ENCODE data around the gene CD2. TPM values are rescaled to one million over a fixed set of nuclear protein-coding genes. Genes with fewer than 3 reads are reported as not detected.
A peak's percentile ranks its signal among the peaks of the same experiment; 100 is the strongest.

Gene CD2
- total and polyA plus RNA-seq, 3 experiments from 2014 or later: 353 to 440 (median 364) TPM

- ChIA-PET CTCF (interaction anchor here (1.4 to 6.0 kb wide), 4 partner anchors 11 to 67 kb away, joined by 6 to 41 read pairs (median 16); partner anchors contain the start of gene CD2), POLR2A (interaction anchor here (1.1 to 11.9 kb wide), 3 partner anchors 11 to 51 kb away, joined by 3 to 233 read pairs (median 9); partner anchors contain the start of gene CD2)
- peaks cover 70% of the 10 kb centered on the region for H3K4me1 ChIP-seq (ENCODE audit: insufficient read depth, low read length)
- peaks cover 0 to 10% (median 4%) of the 10 kb centered on the region in 3 donors for H3K36me3 Mint-ChIP-seq
- H3K4me1 Mint-ChIP-seq: peaks cover 82 to 99% (median 98%) of the 10 kb centered on the region in 3 donors
- H3K4me3 ChIP-seq (ENCODE audit: low read length): peak overlapping the region; percentile 40
- DNase-seq: no peak
- H3K27me3 ChIP-seq (ENCODE audit: insufficient read depth, low read length, poor library complexity, severe bottlenecking): no peaks in the 10 kb centered on the region
- no peaks in the 10 kb centered on the region for H3K36me3 ChIP-seq (ENCODE audit: insufficient read depth, low read length)
- peaks cover 0 to 6% (median 0%) of the 10 kb centered on the region in 5 donors for H3K9me3 Mint-ChIP-seq
- no peaks in the 10 kb centered on the region for H3K9me3 ChIP-seq (ENCODE audit: low read length)
- H3K27me3 Mint-ChIP-seq: no peaks in the 10 kb centered on the region
- peak overlapping the region; percentile 82 to 92 (median 85) for H3K4me3 Mint-ChIP-seq
- peak overlapping the region; percentile 94 to 99 (median 96) for H3K27ac Mint-ChIP-seq
- no peak overlapping the region for H3K27ac ChIP-seq (ENCODE audit: low read depth, low read length)
These were observed 51.2 kb downstream of the CD2 start for GRCh38 chr1:116805398-116805797.

- no peaks in the 10 kb centered on the region for H3K27me3 Mint-ChIP-seq
- Histone ChIP-seq H3K9me3 (ENCODE audit: low read length) (no peaks in the 10 kb centered on the region), H3K36me3 (ENCODE audit: insufficient read depth, low read length) (no peaks in the 10 kb centered on the region), H3K27me3 (ENCODE audit: insufficient read depth, low read length, poor library complexity, severe bottlenecking) (no peaks in the 10 kb centered on the region), H3K4me3 (ENCODE audit: low read length) (peak overlapping the region; percentile 46), H3K4me1 (ENCODE audit: insufficient read depth, low read length) (peaks cover 66% of the 10 kb centered on the region), H3K27ac (ENCODE audit: low read depth, low read length) (peak overlapping the region; percentile 48)
- peaks cover 0 to 6% (median 0%) of the 10 kb centered on the region in 5 donors for H3K9me3 Mint-ChIP-seq
- peaks cover 82 to 97% (median 95%) of the 10 kb centered on the region in 3 donors for H3K4me1 Mint-ChIP-seq
- CTCF ChIA-PET: interaction anchor here (0.7 to 6.0 kb wide), 6 partner anchors 10 to 68 kb away, joined by 3 to 41 read pairs (median 9); no protein-coding TSS in a partner anchor
- H3K27ac Mint-ChIP-seq: peak overlapping the region; percentile 94 to 99 (median 96)
- DNase-seq: peak in 4 of 5 donors; percentile 28 to 85 (median 54)
- H3K36me3 Mint-ChIP-seq: peaks cover 0 to 11% (median 4%) of the 10 kb centered on the region in 3 donors
- POLR2A ChIA-PET: interaction anchor here (0.8 to 11.9 kb wide), 4 partner anchors 10 to 52 kb away, joined by 3 to 233 read pairs (median 10); partner anchors contain the start of gene CD2
- H3K4me3 Mint-ChIP-seq: peak overlapping the region; percentile 82 to 92 (median 85)
These were observed 52.0 kb downstream of the CD2 start for GRCh38 chr1:116806245-116806644.

GRCh38 chr1:116806671-116807070 lies 52.4 kb downstream of the CD2 start:
- CTCF ChIA-PET: interaction anchor here (0.7 to 6.0 kb wide), 7 partner anchors 10 to 68 kb away, joined by 3 to 41 read pairs (median 8); no protein-coding TSS in a partner anchor
- Mint-ChIP-seq H3K36me3 (peaks cover under 1 to 12% (median 6%) of the 10 kb centered on the region in 3 donors), H3K27me3 (no peaks in the 10 kb centered on the region), H3K4me3 (peak overlapping the region; percentile 82 to 92 (median 85)), H3K27ac (peak overlapping the region; percentile 94 to 99 (median 96)), H3K9me3 (peaks cover 0 to 7% (median 3%) of the 10 kb centered on the region in 5 donors), H3K4me1 (peaks cover 81 to 97% (median 95%) of the 10 kb centered on the region in 3 donors)
- Histone ChIP-seq H3K4me1 (ENCODE audit: insufficient read depth, low read length) (peaks cover 66% of the 10 kb centered on the region), H3K4me3 (ENCODE audit: low read length) (peak overlapping the region; percentile 46), H3K27me3 (ENCODE audit: insufficient read depth, low read length, poor library complexity, severe bottlenecking) (no peaks in the 10 kb centered on the region), H3K27ac (ENCODE audit: low read depth, low read length) (peak overlapping the region; percentile 48), H3K36me3 (ENCODE audit: insufficient read depth, low read length) (no peaks in the 10 kb centered on the region), H3K9me3 (ENCODE audit: low read length) (no peaks in the 10 kb centered on the region)
- POLR2A ChIA-PET: interaction anchor here (0.8 to 11.9 kb wide), 6 partner anchors 9 to 70 kb away, joined by 3 to 233 read pairs (median 6); partner anchors contain the start of gene CD2
- DNase-seq: no peak

GRCh38 chr1:116807394-116808199 lies 53.4 kb downstream of the CD2 start:
- H3K9me3 ChIP-seq (ENCODE audit: low read length): peaks cover under 1% of the 10 kb centered on the region
- CTCF ChIA-PET: interaction anchor here (1.3 to 6.0 kb wide), 6 partner anchors 9 to 69 kb away, joined by 4 to 41 read pairs (median 9); no protein-coding TSS in a partner anchor
- H3K27ac ChIP-seq (ENCODE audit: low read depth, low read length): peak overlapping the region; percentile 71
- POLR2A ChIA-PET: interaction anchor here (1.0 to 11.9 kb wide), 5 partner anchors 8 to 69 kb away, joined by 3 to 233 read pairs (median 9); partner anchors contain the start of gene CD2
- peak overlapping the region; percentile 24 for H3K4me3 ChIP-seq (ENCODE audit: low read length)
- H3K36me3 ChIP-seq (ENCODE audit: insufficient read depth, low read length): no peaks in the 10 kb centered on the region
- H3K4me1 ChIP-seq (ENCODE audit: insufficient read depth, low read length): peaks cover 63% of the 10 kb centered on the region
- H3K27ac Mint-ChIP-seq: peak overlapping the region; percentile 94 to 99 (median 96)
- H3K9me3 Mint-ChIP-seq: peaks cover 2 to 16% (median 11%) of the 10 kb centered on the region in 5 donors
- peaks cover 83 to 97% (median 95%) of the 10 kb centered on the region in 3 donors for H3K4me1 Mint-ChIP-seq
- H3K36me3 Mint-ChIP-seq: peaks cover 7 to 15% (median 13%) of the 10 kb centered on the region in 3 donors
- no peak for DNase-seq
- no peaks in the 10 kb centered on the region for H3K27me3 Mint-ChIP-seq
- H3K27me3 ChIP-seq (ENCODE audit: insufficient read depth, low read length, poor library complexity, severe bottlenecking): no peaks in the 10 kb centered on the region
- peak overlapping the region; percentile 73 to 88 (median 83) for H3K4me3 Mint-ChIP-seq

GRCh38 chr1:116808200-116808847 lies 54.1 kb downstream of the CD2 start:
- Histone ChIP-seq H3K36me3 (ENCODE audit: insufficient read depth, low read length) (no peaks in the 10 kb centered on the region), H3K9me3 (ENCODE audit: low read length) (peaks cover 5% of the 10 kb centered on the region), H3K4me3 (ENCODE audit: low read length) (peak overlapping the region; percentile 24), H3K27ac (ENCODE audit: low read depth, low read length) (peak overlapping the region; percentile 71), H3K4me1 (ENCODE audit: insufficient read depth, low read length) (peaks cover 63% of the 10 kb centered on the region), H3K27me3 (ENCODE audit: insufficient read depth, low read length, poor library complexity, severe bottlenecking) (no peaks in the 10 kb centered on the region)
- DNase-seq: no peak
- H3K27ac Mint-ChIP-seq: peak overlapping the region; percentile 94 to 99 (median 96)
- H3K4me3 Mint-ChIP-seq: peak overlapping the region; percentile 73 to 88 (median 83)
- H3K27me3 Mint-ChIP-seq: no peaks in the 10 kb centered on the region
- POLR2A ChIA-PET: interaction anchor here (0.7 to 11.9 kb wide), 8 partner anchors 8 to 71 kb away, joined by 3 to 233 read pairs (median 4); partner anchors contain the start of gene CD2
- peaks cover 82 to 94% (median 92%) of the 10 kb centered on the region in 3 donors for H3K4me1 Mint-ChIP-seq
- peaks cover 10 to 19% (median 19%) of the 10 kb centered on the region in 3 donors for H3K36me3 Mint-ChIP-seq
- CTCF ChIA-PET: interaction anchor here (1.2 to 6.0 kb wide), 10 partner anchors 8 to 70 kb away, joined by 3 to 41 read pairs (median 8); partner anchors contain the start of gene CD2
- H3K9me3 Mint-ChIP-seq: peaks cover 6 to 22% (median 18%) of the 10 kb centered on the region in 5 donors

- Histone ChIP-seq H3K4me3 (ENCODE audit: low read length) (peak overlapping the region; percentile 24), H3K27me3 (ENCODE audit: insufficient read depth, low read length, poor library complexity, severe bottlenecking) (no peaks in the 10 kb centered on the region), H3K36me3 (ENCODE audit: insufficient read depth, low read length) (no peaks in the 10 kb centered on the region), H3K27ac (ENCODE audit: low read depth, low read length) (peak overlapping the region; percentile 71), H3K4me1 (ENCODE audit: insufficient read depth, low read length) (peaks cover 63% of the 10 kb centered on the region), H3K9me3 (ENCODE audit: low read length) (peaks cover 11% of the 10 kb centered on the region)
- H3K4me3 Mint-ChIP-seq: peak overlapping the region; percentile 73 to 88 (median 83)
- ChIA-PET CTCF (interaction anchor here (1.2 to 6.0 kb wide), 8 partner anchors 7 to 71 kb away, joined by 3 to 41 read pairs (median 8); partner anchors contain the start of gene CD2), POLR2A (interaction anchor here (0.6 to 11.9 kb wide), 8 partner anchors 42 to 72 kb away, joined by 3 to 233 read pairs (median 4); partner anchors contain the start of gene CD2)
- H3K9me3 Mint-ChIP-seq: peaks cover 12 to 28% (median 24%) of the 10 kb centered on the region in 5 donors
- peaks cover 81 to 94% (median 89%) of the 10 kb centered on the region in 3 donors for H3K4me1 Mint-ChIP-seq
- H3K27me3 Mint-ChIP-seq: no peaks in the 10 kb centered on the region
- peak overlapping the region; percentile 94 to 99 (median 96) for H3K27ac Mint-ChIP-seq
- peaks cover 10 to 24% (median 22%) of the 10 kb centered on the region in 3 donors for H3K36me3 Mint-ChIP-seq
- DNase-seq: peak in 2 of 5 donors; percentile 42 to 59
These were observed 54.7 kb downstream of the CD2 start for GRCh38 chr1:116808848-116809508.

Measured in CD8-positive, alpha-beta memory T cell (primary cell).